Measurements from ENCODE around the gene GSG1L.

- TF ChIP-seq BHLHE40 (IDR thresholded peaks at IDR 0.05; ENCODE audit: borderline replicate concordance) (no peak), SP1 (IDR thresholded peaks at IDR 0.05) (no peak), NFRKB (IDR thresholded peaks at IDR 0.05) (no peak), FOXA1 (IDR thresholded peaks at IDR 0.05) (no peak), ZNF384 (IDR thresholded peaks at IDR 0.05) (no peak), FOXM1 (IDR thresholded peaks at IDR 0.05; ENCODE audit: borderline replicate concordance) (no peak), TARDBP (IDR thresholded peaks at IDR 0.05) (no peak)
These were observed 200.6 kb downstream of the GSG1L start for GRCh38 chr16:27862953-27863352.
